NCI-H774 (cell line): ENCODE results near the gene MARCOL.
A peak's percentile ranks its signal among the peaks of the same experiment; 100 is the strongest.

Experiments used
- DNase-seq: peaks from one replicate; lab custom pipeline; 2025; lab: John Stamatoyannopoulos, UW

MARCOL gene

GRCh38 chr5:148238418-148238794 lies at the start of gene MARCOL:
MARCOL (plus strand) TSS chr5:148238525; CDS start chr5:148238598, 73 bp downstream.
- DNase-seq: no peak

- DNase-seq: no peak
These were observed 47.3 kb upstream of the MARCOL start for GRCh38 chr5:148191010-148191409.

GRCh38 chr5:148193202-148193601 lies 45.1 kb upstream of the MARCOL start:
- no peak for DNase-seq

GRCh38 chr5:148201151-148201550 lies 37.2 kb upstream of the MARCOL start:
- DNase-seq: no peak

- DNase-seq: no peak
These were observed 35.7 kb upstream of the MARCOL start, which contains the start of gene SPINK6 for GRCh38 chr5:148202531-148203203. SPINK6 (plus strand) TSS chr5:148203042; CDS start chr5:148203097, 55 bp downstream.

- no peak for DNase-seq
These were observed 33.1 kb upstream of the MARCOL start for GRCh38 chr5:148205044-148205806.

- no peak for DNase-seq
These were observed 32.5 kb upstream of the MARCOL start for GRCh38 chr5:148205865-148206264.

GRCh38 chr5:148206620-148207019 lies 31.7 kb upstream of the MARCOL start:
- DNase-seq: no peak

- DNase-seq: no peak
These were observed 30.1 kb upstream of the MARCOL start for GRCh38 chr5:148208226-148208625.

GRCh38 chr5:148209151-148209770 lies 29.1 kb upstream of the MARCOL start:
- DNase-seq: peak; percentile 31

- DNase-seq: no peak
These were observed 23.6 kb upstream of the MARCOL start for GRCh38 chr5:148214665-148215185.

GRCh38 chr5:148221508-148221907 lies 16.8 kb upstream of the MARCOL start:
- DNase-seq: no peak

- no peak for DNase-seq
These were observed 14.1 kb upstream of the MARCOL start for GRCh38 chr5:148224117-148224742.

- no peak for DNase-seq
These were observed 9.8 kb upstream of the MARCOL start for GRCh38 chr5:148228392-148228984.

- no peak for DNase-seq
These were observed 8.5 kb upstream of the MARCOL start for GRCh38 chr5:148229840-148230239.

GRCh38 chr5:148230240-148230639 lies 8.1 kb upstream of the MARCOL start:
- DNase-seq: no peak

GRCh38 chr5:148237785-148238417 lies 424 bp upstream of the MARCOL start:
- DNase-seq: no peak

- DNase-seq: peak; percentile 20
These were observed 10.6 kb downstream of the MARCOL start for GRCh38 chr5:148248894-148249293.

- no peak for DNase-seq
These were observed 17.1 kb downstream of the MARCOL start for GRCh38 chr5:148255456-148255855.

GRCh38 chr5:148259288-148259687 lies 21.0 kb downstream of the MARCOL start:
- no peak for DNase-seq

- DNase-seq: no peak
These were observed 22.9 kb downstream of the MARCOL start for GRCh38 chr5:148261221-148261620.
